AG04449 (cell line): ENCODE measurements around the gene ECD.

Experiments used
- CTCF ChIA-PET: fragments of 350-600 bp; formaldehyde crosslinking; extraction: SDS; loops from one replicate; lab custom pipeline; 2021; ENCODE audit warnings: antibody characterized with exemption; lab: Yijun Ruan, JAX
- POLR2A ChIA-PET: fragments of 400-600, 350-600 bp; formaldehyde crosslinking; extraction: SDS; loops from one replicate; lab custom pipeline; 2020; ENCODE audit warnings: antibody characterized with exemption, inconsistent platforms; lab: Yijun Ruan, JAX
- DNase-seq: peaks from one replicate; pipeline ENCODE4 v3.0.0-alpha.2; 2010; ENCODE audit warnings: low read depth, low spot score
- H3K4me3 ChIP-seq: 2 replicates; pipeline ENCODE4 v1.5.1; 2011; ENCODE audit warnings: low read depth, mild to moderate bottlenecking, control low read depth, low read length
- TF ChIP-seq, protein P1 (sequence below): IDR thresholded peaks from one replicate; pipeline ENCODE4 v1.5.1; 2011; ENCODE audit warnings: mild to moderate bottlenecking, moderate library complexity, low read length, control low read depth, inconsistent platforms; ENCODE audit not compliant: insufficient read depth; ENCODE audit errors: missing control alignments

Gene ECD

DNA sequence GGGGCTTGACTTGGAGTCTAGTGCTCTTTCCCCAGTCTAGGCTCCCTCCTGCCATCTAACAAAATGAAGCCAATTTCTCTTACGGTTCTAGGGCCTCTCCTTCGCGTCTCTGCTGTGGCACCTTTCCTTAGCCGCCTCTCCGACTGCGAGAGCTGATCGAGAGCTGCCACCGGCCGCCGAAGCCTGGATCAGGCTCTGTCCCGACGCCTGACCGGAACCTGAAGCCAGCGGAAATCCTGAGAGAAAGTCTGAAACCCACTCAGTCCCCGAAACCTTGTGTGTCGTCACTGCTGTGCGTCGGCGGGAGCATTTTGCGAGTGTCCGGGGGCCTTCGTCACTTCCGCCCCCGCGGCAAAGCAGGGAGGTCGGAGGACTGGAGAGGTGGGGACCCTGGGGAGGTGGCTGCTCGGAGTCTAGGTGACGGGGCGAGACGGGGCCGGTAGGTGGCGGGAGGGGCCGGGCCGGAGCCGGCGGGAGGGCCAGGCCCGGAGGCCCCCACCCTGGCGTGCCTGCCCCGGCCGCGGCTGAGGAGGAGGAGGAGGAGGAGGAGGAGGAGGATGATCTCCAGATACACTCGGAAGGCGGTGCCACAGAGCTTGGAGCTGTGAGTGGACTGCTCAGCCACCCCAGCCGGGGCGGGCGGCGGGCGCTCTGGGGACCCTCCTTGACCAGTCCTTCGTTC is at the start of gene ECD, which contains the start of gene FAM149B1:
ECD (minus strand) TSS at position 226 of the 682 bp plus-strand sequence. CDS start 4,071 bp downstream, outside the sequence.
FAM149B1 (plus strand) TSS at position 337 of the 682 bp plus-strand sequence; CDS start at position 558, 221 bp downstream.
- peak; percentile 51 for DNase-seq
- ChIA-PET CTCF (interaction anchor here (2.0 to 5.2 kb wide), 2 partner anchors 10 to 72 kb away, joined by 6 to 58 read pairs; no protein-coding TSS in a partner anchor), POLR2A (interaction anchor here (0.6 to 1.4 kb wide), 6 partner anchors 14 to 134 kb away, joined by 3 to 7 read pairs (median 4); partner anchors contain the start of genes DNAJC9 and P4HA1)
- peak within 1 kb of the TSS; percentile 88 for H3K4me3 ChIP-seq
- TF ChIP-seq, protein P1, sequence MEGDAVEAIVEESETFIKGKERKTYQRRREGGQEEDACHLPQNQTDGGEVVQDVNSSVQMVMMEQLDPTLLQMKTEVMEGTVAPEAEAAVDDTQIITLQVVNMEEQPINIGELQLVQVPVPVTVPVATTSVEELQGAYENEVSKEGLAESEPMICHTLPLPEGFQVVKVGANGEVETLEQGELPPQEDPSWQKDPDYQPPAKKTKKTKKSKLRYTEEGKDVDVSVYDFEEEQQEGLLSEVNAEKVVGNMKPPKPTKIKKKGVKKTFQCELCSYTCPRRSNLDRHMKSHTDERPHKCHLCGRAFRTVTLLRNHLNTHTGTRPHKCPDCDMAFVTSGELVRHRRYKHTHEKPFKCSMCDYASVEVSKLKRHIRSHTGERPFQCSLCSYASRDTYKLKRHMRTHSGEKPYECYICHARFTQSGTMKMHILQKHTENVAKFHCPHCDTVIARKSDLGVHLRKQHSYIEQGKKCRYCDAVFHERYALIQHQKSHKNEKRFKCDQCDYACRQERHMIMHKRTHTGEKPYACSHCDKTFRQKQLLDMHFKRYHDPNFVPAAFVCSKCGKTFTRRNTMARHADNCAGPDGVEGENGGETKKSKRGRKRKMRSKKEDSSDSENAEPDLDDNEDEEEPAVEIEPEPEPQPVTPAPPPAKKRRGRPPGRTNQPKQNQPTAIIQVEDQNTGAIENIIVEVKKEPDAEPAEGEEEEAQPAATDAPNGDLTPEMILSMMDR, result peak; percentile 5

DNA sequence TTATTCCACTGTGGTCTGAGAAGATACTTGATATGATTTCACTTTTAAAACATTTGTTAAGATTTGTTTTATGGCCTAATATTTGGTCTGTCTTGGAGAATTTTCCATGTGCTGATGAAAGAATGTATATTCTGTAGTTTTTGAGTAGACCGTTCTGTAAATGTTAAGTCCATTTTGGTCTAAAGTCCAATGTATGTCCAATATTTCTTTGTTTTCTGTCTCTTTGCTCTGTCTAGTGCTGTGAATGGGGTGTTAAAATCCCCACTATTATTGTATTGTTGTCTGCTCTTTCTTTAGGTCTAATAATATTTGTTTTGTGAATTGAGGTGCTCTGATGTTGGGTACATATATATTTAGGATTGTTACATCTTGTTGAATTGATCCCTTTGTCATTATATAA is 47.9 kb upstream of the ECD start:
- DNase-seq, result no peak
- no peak overlapping the region for H3K4me3 ChIP-seq
- ChIA-PET CTCF (interaction anchor here (1.2 kb wide), 1 partner anchor 8 kb away, joined by 3 read pairs; no protein-coding TSS in a partner anchor), POLR2A (no interaction called here)
- TF ChIP-seq, protein P1, result no peak

DNA sequence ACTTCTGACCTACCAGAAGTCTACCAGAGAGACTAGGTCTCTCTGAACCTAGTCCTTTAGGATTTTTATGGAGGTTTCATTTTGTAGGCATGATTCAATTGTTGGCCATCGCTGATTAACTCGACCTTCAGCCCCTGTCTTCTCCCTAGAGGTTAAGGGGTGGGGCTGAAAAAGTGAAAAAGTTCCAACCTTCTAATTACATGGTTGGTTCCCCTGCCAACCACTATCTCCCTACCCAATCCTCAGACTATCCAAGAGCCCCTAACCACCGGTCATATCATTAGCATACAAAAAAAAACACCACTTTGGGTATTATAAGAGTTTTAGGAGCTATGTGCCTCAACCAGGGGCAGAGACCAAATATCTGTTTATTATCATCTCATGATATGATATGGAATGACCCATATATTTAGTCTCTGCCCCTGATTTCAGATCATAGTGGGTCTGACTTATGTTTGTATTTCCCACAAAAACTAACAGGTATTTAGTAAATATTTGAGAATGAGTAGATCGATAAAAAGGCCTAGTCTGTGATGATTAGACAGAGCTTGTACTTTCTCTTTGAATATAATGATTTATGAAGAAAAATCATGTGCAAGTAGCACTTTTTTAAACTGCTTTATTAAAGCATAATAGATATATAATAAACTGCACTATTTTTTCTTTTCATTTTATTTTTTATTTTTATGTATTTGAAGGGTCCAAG is 43.5 kb upstream of the ECD start:
- H3K4me3 ChIP-seq, result no peak overlapping the region
- ChIA-PET POLR2A (no interaction called here), CTCF (no interaction called here)
- no peak for DNase-seq
- TF ChIP-seq, protein P1, result no peak

DNA sequence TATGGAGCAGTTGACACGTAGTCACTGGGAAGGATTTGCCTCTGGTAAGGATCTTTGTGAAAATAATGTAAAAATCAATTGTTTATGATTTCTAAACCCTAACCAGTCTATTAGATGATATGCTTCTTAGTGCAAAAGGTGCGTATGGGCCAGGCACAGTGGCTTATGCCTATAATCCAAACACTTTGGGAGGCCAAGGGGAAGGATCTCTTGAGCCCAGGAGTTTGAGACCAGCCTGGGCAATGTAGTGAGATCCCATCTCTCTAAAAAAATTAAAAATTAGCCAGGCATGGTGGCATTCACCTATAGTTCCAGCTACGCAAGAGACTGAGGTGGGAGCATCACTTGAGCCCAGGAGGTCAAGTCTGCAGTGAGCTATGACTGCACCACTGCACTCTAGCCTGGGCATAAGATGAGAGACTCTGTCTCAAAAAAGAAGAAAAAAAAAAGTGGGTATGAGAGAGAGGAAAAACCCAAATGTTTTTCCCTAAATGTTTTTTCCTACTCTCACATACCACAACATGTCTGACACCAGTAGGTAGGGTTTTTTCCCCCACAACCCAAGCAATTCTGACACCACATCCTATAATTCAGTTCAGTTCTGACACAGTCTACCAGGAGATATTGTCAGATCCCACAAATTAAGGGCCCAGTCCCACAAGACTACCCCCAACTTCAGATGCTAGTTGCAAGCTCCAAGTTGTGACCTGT is 42.7 kb upstream of the ECD start:
- ChIA-PET POLR2A (interaction anchor here (0.6 kb wide), 1 partner anchor 114 kb away, joined by 3 read pairs; the partner anchor contains the start of gene P4HA1), CTCF (no interaction called here)
- TF ChIP-seq, protein P1, result no peak
- no peak overlapping the region for H3K4me3 ChIP-seq
- DNase-seq, result no peak

DNA sequence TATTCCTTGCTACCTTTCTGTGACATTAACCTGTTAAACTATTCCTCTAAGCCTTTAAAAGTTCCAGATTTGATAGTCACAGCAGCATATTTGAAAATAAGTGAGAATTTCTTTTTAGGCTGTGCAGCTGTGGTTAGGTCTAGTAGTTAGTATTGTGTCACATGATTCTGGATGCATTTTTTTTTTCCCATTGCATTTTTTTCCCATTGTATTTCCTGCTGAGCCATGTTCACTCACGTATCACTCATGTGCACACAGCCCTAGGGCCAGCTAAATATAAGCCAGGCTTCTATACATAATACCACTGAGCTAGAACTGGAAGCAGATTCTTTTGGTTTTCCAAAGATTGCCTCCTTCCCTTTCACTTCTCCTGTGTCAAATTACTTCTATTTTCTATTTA is 41.9 kb upstream of the ECD start:
- DNase-seq, result no peak
- ChIA-PET CTCF (no interaction called here), POLR2A (interaction anchor here (0.6 to 0.8 kb wide), 2 partner anchors 37 to 113 kb away, joined by 3 read pairs; partner anchors contain the start of genes DNAJC9 and P4HA1)
- TF ChIP-seq, protein P1, result no peak
- no peak overlapping the region for H3K4me3 ChIP-seq
